OCI-LY3 (cell line): ENCODE measurements around the gene MARCHF9.

Experiments used
- H2AFZ ChIP-seq: fragments of 200-600, 300-600 bp; shearing (Covaris generic); 2 replicates; pipeline ENCODE4 v1.6.0; 2014; ENCODE audit warnings: antibody characterized with exemption, low read depth, low read length
- H3K27ac ChIP-seq: fragments of 200-600, 300-600 bp; sonication (generic); 2 replicates; pipeline ENCODE4 v1.5.1; 2014; ENCODE audit warnings: mild to moderate bottlenecking, low read length, moderate library complexity, mixed read lengths
- H3K27me3 ChIP-seq: fragments of 200-600, 300-600 bp; sonication (generic); 2 replicates; pipeline ENCODE4 v1.6.1; 2014; ENCODE audit warnings: low read depth, low read length, mixed read lengths
- H3K36me3 ChIP-seq: fragments of 200-600, 300-600 bp; sonication (generic); replicated peaks from 2 replicates; pipeline ENCODE3; 2014; ENCODE audit warnings: low read depth, low read length, mixed read lengths
- H3K4me1 ChIP-seq: fragments of 300-600, 200-600 bp; sonication (generic); 2 replicates; pipeline ENCODE4 v1.6.1; 2014; ENCODE audit warnings: low read length, mixed read lengths
- H3K4me2 ChIP-seq: fragments of 200-600, 300-600 bp; sonication (generic); 2 replicates; pipeline ENCODE4 v1.6.1; 2014; ENCODE audit warnings: low read length, mixed read lengths
- H3K4me3 ChIP-seq: fragments of 300-600, 200-600 bp; sonication (generic); 2 replicates; pipeline ENCODE4 v1.5.1; 2014; ENCODE audit warnings: antibody characterized with exemption, mild to moderate bottlenecking, low read length, moderate library complexity
- H3K79me2 ChIP-seq: fragments of 300-600, 200-600 bp; shearing (Covaris generic); 2 replicates; pipeline ENCODE4 v1.6.1; 2014; ENCODE audit warnings: mild to moderate bottlenecking, low read length, mixed read lengths
- H3K9ac ChIP-seq: fragments of 300-600, 200-600 bp; shearing (Covaris generic); 2 replicates; pipeline ENCODE4 v1.6.0; 2014; ENCODE audit warnings: mild to moderate bottlenecking, low read length, moderate library complexity
- H3K9me3 ChIP-seq: fragments of 200-600, 300-600 bp; shearing (Covaris generic); 2 replicates; pipeline ENCODE4 v1.6.1; 2014; ENCODE audit warnings: low read length, mixed read lengths; ENCODE audit not compliant: insufficient read depth
- H4K20me1 ChIP-seq: fragments of 200-600, 300-600 bp; sonication (generic); 2 replicates; pipeline ENCODE4 v1.6.1; 2016; ENCODE audit warnings: low read length, mixed read lengths; ENCODE audit not compliant: insufficient read depth
- CTCF ChIP-seq: fragments of 200-600, 300-600 bp; sonication (generic); IDR thresholded peaks from 2 replicates; pipeline ENCODE4 v1.5.1; 2014; ENCODE audit warnings: antibody characterized with exemption, low read length, low read depth
- EZH2phosphoT487 ChIP-seq: fragments of 200-600 bp; shearing (Covaris generic); IDR thresholded peaks from 2 replicates; pipeline ENCODE4 v1.6.1; 2018; ENCODE audit warnings: antibody characterized with exemption, mixed run types, low read depth

MARCHF9 gene

GRCh38 chr12:57735952-57736740 is 18.8 kb upstream of the MARCHF9 start:
- Histone ChIP-seq H3K27ac (no peak overlapping the region), H3K9ac (no peak overlapping the region), H3K4me3 (no peak overlapping the region), H3K4me1 (peaks cover 6% of the 10 kb centered on the region), H4K20me1 (no peaks in the 10 kb centered on the region), H3K9me3 (no peaks in the 10 kb centered on the region), H2AFZ (no peak overlapping the region), H3K27me3 (no peaks in the 10 kb centered on the region), H3K4me2 (no peak overlapping the region), H3K79me2 (0 out of 2 replicates have a peak, but pooled peaks cover 5% of the 10 kb centered on the region), H3K36me3 (peaks cover 3% of the 10 kb centered on the region)
- no peak for TF ChIP-seq CTCF
- TF ChIP-seq EZH2phosphoT487: no peak

- Histone ChIP-seq H3K4me3 (no peak overlapping the region), H3K27me3 (no peaks in the 10 kb centered on the region), H3K4me2 (no peak overlapping the region), H4K20me1 (no peaks in the 10 kb centered on the region), H3K36me3 (no peaks in the 10 kb centered on the region), H3K9ac (no peak overlapping the region), H3K4me1 (peaks cover 10% of the 10 kb centered on the region), H3K79me2 (peaks cover 13% of the 10 kb centered on the region; the same call in 1 of the 2 replicates), H3K9me3 (no peaks in the 10 kb centered on the region), H3K27ac (no peak overlapping the region), H2AFZ (no peak overlapping the region)
- TF ChIP-seq CTCF: no peak
- no peak for TF ChIP-seq EZH2phosphoT487
These were observed 18.0 kb upstream of the MARCHF9 start for GRCh38 chr12:57736741-57737466.

- H4K20me1 ChIP-seq: no peaks in the 10 kb centered on the region
- TF ChIP-seq EZH2phosphoT487 (no peak), CTCF (no peak)
- H3K79me2 ChIP-seq: peaks cover 13% of the 10 kb centered on the region; the same call in 1 of the 2 replicates
- peaks cover 15% of the 10 kb centered on the region for H3K4me1 ChIP-seq
- H3K9ac ChIP-seq: no peak overlapping the region
- H3K27ac ChIP-seq: no peak overlapping the region
- no peaks in the 10 kb centered on the region for H3K9me3 ChIP-seq
- no peaks in the 10 kb centered on the region for H3K36me3 ChIP-seq
- H3K4me3 ChIP-seq: no peak overlapping the region
- no peaks in the 10 kb centered on the region for H3K27me3 ChIP-seq
- no peak overlapping the region for H2AFZ ChIP-seq
- H3K4me2 ChIP-seq: no peak overlapping the region
These were observed 17.1 kb upstream of the MARCHF9 start for GRCh38 chr12:57737467-57738460.
